GM12878 (cell line): ENCODE results near the gene SUCO. TPM values are rescaled to one million over a fixed set of nuclear protein-coding genes. Genes with fewer than 3 reads are reported as not detected.

Experiments
- ATAC-seq: fragments of 200-7000 bp; cut with Tn5 transposase; 3 replicates; pipeline ENCODE4 v1.9.1; 2020; ENCODE audit warnings: mild to moderate bottlenecking, moderate library complexity
- BruUV-seq: library from RNA; stranded (reverse); fragments of 400-500 nt; replicated peaks from 2 replicates; lab custom pipeline; 2021; lab: Mats Ljungman, UMichigan
- CTCF ChIA-PET: fragments of 300-600 bp; sonication (Branson Sonifier 250); formaldehyde crosslinking; extraction: SDS; loops from one replicate; lab custom pipeline; 2021; ENCODE audit warnings: inconsistent platforms; lab: Yijun Ruan, JAX
- POLR2A ChIA-PET: fragments of 350-600 bp; formaldehyde crosslinking; extraction: SDS; loops from one replicate; lab custom pipeline; 2021; ENCODE audit warnings: inconsistent platforms; lab: Charles Lee
- RAD21 ChIA-PET: fragments of 300-600 bp; sonication (Branson Sonifier 250); formaldehyde crosslinking; loops from one replicate; lab custom pipeline; 2023; ENCODE audit warnings: antibody characterized with exemption; ENCODE audit not compliant: unreplicated experiment; lab: Charles Lee
- SMC1A ChIA-PET: fragments of 300-600 bp; sonication (Branson Sonifier 250); formaldehyde crosslinking; loops from one replicate; lab custom pipeline; 2023; ENCODE audit not compliant: unreplicated experiment, uncharacterized antibody; lab: Charles Lee
- DNase-seq: peaks from one replicate; pipeline ENCODE4 v3.0.0-alpha.2; 2011; ENCODE audit warnings: low read depth, low spot score
- FAIRE-seq: peaks from 3 replicates; lab custom pipeline; 2011; peaks lifted over from hg19 to GRCh38; lab: Jason Lieb, UNC
- H2AFZ ChIP-seq: 2 replicates; pipeline ENCODE4 v1.6.0; 2011; ENCODE audit warnings: low read depth, low read length, control low read depth; ENCODE audit not compliant: control insufficient read depth
- H3K27ac ChIP-seq: 2 replicates; pipeline ENCODE4 v1.5.1; 2011; ENCODE audit warnings: control low read depth; ENCODE audit not compliant: control insufficient read depth, insufficient read depth
- H3K27me3 ChIP-seq, 2 experiments: replicated peaks in 1 of 2; 2 replicates each; pipeline versions ENCODE4 v1.6.0 to v1.6.1; 2011; ENCODE audit warnings: low read length in 1 of 2; ENCODE audit not compliant: control insufficient read depth in 2 of 2, insufficient read depth in 2 of 2
- H3K36me3 ChIP-seq, 2 experiments: 2 replicates each; pipeline ENCODE4 v1.5.1; 2011; ENCODE audit warnings: low read length in 1 of 2; ENCODE audit not compliant: control insufficient read depth in 2 of 2, insufficient read depth in 2 of 2
- H3K4me1 ChIP-seq: 2 replicates; pipeline ENCODE4 v1.6.1; 2011; ENCODE audit warnings: mild to moderate bottlenecking, low read length, moderate library complexity, mixed read lengths; ENCODE audit not compliant: control insufficient read depth, insufficient read depth
- H3K4me2 ChIP-seq: 2 replicates; pipeline ENCODE4 v1.6.0; 2011; ENCODE audit warnings: control low read depth; ENCODE audit not compliant: control insufficient read depth, insufficient read depth
- H3K4me3 ChIP-seq: fragments of 200-600 bp; sonication (generic); 2 replicates; pipeline ENCODE4 v1.5.1; 2016
- H3K79me2 ChIP-seq: 2 replicates; pipeline ENCODE4 v1.6.0; 2011; ENCODE audit warnings: low read length; ENCODE audit not compliant: control insufficient read depth, insufficient read depth
- H3K9ac ChIP-seq: 2 replicates; pipeline ENCODE4 v1.8.0; 2011; ENCODE audit warnings: low read length, control low read depth, mixed read lengths; ENCODE audit not compliant: control insufficient read depth, insufficient read depth
- H3K9me3 ChIP-seq: replicated peaks from 3 replicates; pipeline ENCODE4 v1.5.1; 2011; ENCODE audit warnings: mild to moderate bottlenecking, low read length; ENCODE audit not compliant: control insufficient read depth, insufficient read depth
- H4K20me1 ChIP-seq: 2 replicates; pipeline ENCODE4 v1.6.0; 2011; ENCODE audit not compliant: control insufficient read depth, insufficient read depth
- ASH2L ChIP-seq: fragments of 300-600, 200-600 bp; sonication (generic); IDR thresholded peaks from 2 replicates; pipeline ENCODE4 v1.6.1; 2017; ENCODE audit warnings: low read depth, mild to moderate bottlenecking, borderline replicate concordance
- CEBPB ChIP-seq, 2 experiments: fragments of 150-350 bp in 1 of 2; IDR thresholded peaks; 2 replicates each; pipeline ENCODE4 v1.6.1; 2012 to 2014; ENCODE audit warnings: low read depth in 2 of 2, low read length in 2 of 2, borderline replicate concordance in 1 of 2, inconsistent platforms in 1 of 2
- CHD1 ChIP-seq: IDR thresholded peaks from 2 replicates; pipeline ENCODE4 v1.6.1; 2012; ENCODE audit warnings: low read depth, low read length, improper control_type of control experiment
- CREM ChIP-seq: IDR thresholded peaks from 2 replicates; pipeline ENCODE4 v1.6.1; 2014; ENCODE audit warnings: antibody characterized with exemption, low read depth
- EGR1 ChIP-seq, 2 experiments: IDR thresholded peaks; 1 replicate in 1 of 2; 2 replicates in 1 of 2; pipeline ENCODE4 v1.6.1; 2011 to 2012; ENCODE audit warnings: low read depth in 2 of 2, low read length in 2 of 2, borderline replicate concordance in 1 of 2, mild to moderate bottlenecking in 1 of 2, moderate library complexity in 1 of 2
- FOS ChIP-seq: IDR thresholded peaks from 3 replicates; pipeline ENCODE4 v1.6.1; 2011; ENCODE audit warnings: borderline replicate concordance; ENCODE audit not compliant: insufficient read length; ENCODE audit errors: extremely low read depth
- FOXK2 ChIP-seq: fragments of 450-650 bp; IDR thresholded peaks from 2 replicates; pipeline ENCODE4 v1.6.1; 2017; ENCODE audit warnings: mild to moderate bottlenecking, moderate library complexity
- HDGF ChIP-seq: fragments of 450-650 bp; IDR thresholded peaks from 2 replicates; pipeline ENCODE4 v1.6.1; 2016; ENCODE audit warnings: antibody characterized with exemption
- IKZF2 ChIP-seq, 2 experiments: fragments of 450-650 bp; IDR thresholded peaks; 2 replicates each; pipeline ENCODE4 v1.6.1; 2017; ENCODE audit warnings: mild to moderate bottlenecking in 2 of 2, moderate library complexity in 2 of 2
- JUND ChIP-seq: IDR thresholded peaks from 2 replicates; pipeline ENCODE4 v1.6.1; 2012; ENCODE audit warnings: low read depth, mild to moderate bottlenecking, low read length, improper control_type of control experiment, moderate library complexity
- MXI1 ChIP-seq: fragments of 150-350 bp; IDR thresholded peaks from 2 replicates; pipeline ENCODE4 v1.6.1; 2011; ENCODE audit warnings: low read depth, mild to moderate bottlenecking, inconsistent platforms, low read length, improper control_type of control experiment
- NFYA ChIP-seq: IDR thresholded peaks from 2 replicates; pipeline ENCODE4 v1.6.1; 2011; ENCODE audit warnings: low read depth, mild to moderate bottlenecking, low read length, improper control_type of control experiment, borderline replicate concordance
- NR2C2 ChIP-seq: IDR thresholded peaks from 2 replicates; pipeline ENCODE4 v1.6.1; 2011; ENCODE audit warnings: borderline replicate concordance, low read depth; ENCODE audit not compliant: control insufficient read depth, insufficient read length
- PAX5 ChIP-seq: IDR thresholded peaks from 2 replicates; pipeline ENCODE4 v1.6.1; 2011; ENCODE audit warnings: low read depth, low read length, borderline replicate concordance
- POLR2A ChIP-seq: IDR thresholded peaks from 2 replicates; pipeline ENCODE4 v1.6.1; 2011; ENCODE audit warnings: low read depth, mild to moderate bottlenecking, low read length
- SMAD5 ChIP-seq: IDR thresholded peaks from 2 replicates; pipeline ENCODE4 v1.6.1; 2016; ENCODE audit warnings: antibody characterized with exemption, low read depth
- TBL1XR1 ChIP-seq: IDR thresholded peaks from 2 replicates; pipeline ENCODE4 v1.6.1; 2012; ENCODE audit warnings: low read depth, low read length, improper control_type of control experiment
- TCF12 ChIP-seq: IDR thresholded peaks from 2 replicates; pipeline ENCODE4 v1.6.1; 2011; ENCODE audit warnings: low read depth, mild to moderate bottlenecking, low read length
- WGBS: methylation state at CpG from one replicate; pipeline ENCODE4 v1.1.6; 2016; ENCODE audit warnings: low lambda C conversion rate; ENCODE audit not compliant: insufficient replicate concordance, insufficient coverage; ENCODE audit errors: missing lambda C conversion rate; 5-methylcytosine and 5-hydroxymethylcytosine counted together
- in situ Hi-C: fragments of 300-500 bp; cut with MboI; formaldehyde crosslinking; loops from 9 replicates; pipeline ENCODE4 v1.14.3; 2018; ENCODE audit warnings: mixed read lengths
- intact Hi-C: fragments of 100-400 bp; cut with micrococcal nuclease; formaldehyde crosslinking; loops from one replicate; pipeline ENCODE4 v1.14.2; 2022; ENCODE audit not compliant: unreplicated experiment
- polyA plus RNA-seq, 11 experiments: library from polyadenylated mRNA; depleted of rRNA in 4 of 11; unstranded in 6 of 11; stranded (reverse) in 5 of 11; fragments of >200 nt; fragmentation: Nextera tagmentation in 4 of 11; fragmentation: Illumina TruSeq in 1 of 11; extraction: Ambion mirVana in 4 of 11; extraction: Trizol in 1 of 11; gene quantifications; 1 replicate in 1 of 11; 2 replicates in 10 of 11; pipeline versions ENCODE4 v1.2.1 to v1.2.3, GENCODE V29; 2011 to 2016; ENCODE audit warnings: inconsistent platforms in 2 of 11, missing spikeins in 2 of 11, low read depth in 1 of 11
- total RNA-seq, 4 experiments: library from RNA; depleted of rRNA in 3 of 4; stranded (reverse); fragments of >200 nt in 3 of 4; fragmentation: Illumina TruSeq in 1 of 4; extraction: Trizol in 1 of 4; gene quantifications; 2 replicates each; pipeline versions ENCODE4 v1.2.1 to v1.2.3, GENCODE V29; 2013 to 2021

SUCO gene
- total and polyA plus RNA-seq, 10 of the 15 experiments (the other 5 are each of a cell fraction or from before 2014, with no cell fraction given): 1.7 to 15.3 (median 8.4) TPM

- WGBS: 81% methylated on average over 2 of the region's 2 CpGs
- RAD21 ChIA-PET: no interaction called here
- SMC1A ChIA-PET: no interaction called here
- H3K4me2 ChIP-seq: no peak overlapping the region
- H2AFZ ChIP-seq: no peak overlapping the region
- H3K4me3 ChIP-seq: no peak overlapping the region
- ATAC-seq: no peak
- H3K36me3 ChIP-seq: peaks cover 0 to 5% of the 10 kb centered on the region in 2 experiments; a peak in 1 of 4 replicates
- no peaks in the 10 kb centered on the region; a peak in 1 of 4 replicates for H3K27me3 ChIP-seq
- CTCF ChIA-PET: no interaction called here
- FAIRE-seq: no peak
- H3K79me2 ChIP-seq: no peaks in the 10 kb centered on the region
- in situ Hi-C loops: no loop called here
- H3K9ac ChIP-seq: no peak overlapping the region
- H3K27ac ChIP-seq: no peak overlapping the region
- H3K4me1 ChIP-seq: no peaks in the 10 kb centered on the region
- no TSS peak for BruUV-seq
- H4K20me1 ChIP-seq: no peaks in the 10 kb centered on the region
- POLR2A ChIA-PET: no interaction called here
- intact Hi-C loops: no loop called here
- no peak for DNase-seq
- H3K9me3 ChIP-seq: peaks cover 5% of the 10 kb centered on the region; the same call in 1 of the 3 replicates
- no peak for TF ChIP-seq FOS
- no peak for TF ChIP-seq EGR1 (IDR thresholded peaks at IDR 0.05; ENCODE audit: borderline replicate concordance in 1 of 2, low read depth in 2 of 2, low read length in 2 of 2)
- no peak for TF ChIP-seq SMAD5
- no peak for TF ChIP-seq CEBPB (IDR thresholded peaks at IDR 0.05; ENCODE audit: borderline replicate concordance in 1 of 2, low read depth in 2 of 2, low read length in 2 of 2)
- TF ChIP-seq PAX5: no peak
- no peak for TF ChIP-seq TBL1XR1
- no peak for TF ChIP-seq CREM
- no peak for TF ChIP-seq CHD1
- no peak for TF ChIP-seq TCF12
- TF ChIP-seq NFYA: no peak
- no peak for TF ChIP-seq HDGF
- no peak for TF ChIP-seq MXI1
- no peak for TF ChIP-seq JUND
- no peak for TF ChIP-seq POLR2A
- no peak for TF ChIP-seq NR2C2
- TF ChIP-seq IKZF2 (IDR thresholded peaks at IDR 0.05): no peak
- no peak for TF ChIP-seq ASH2L
- TF ChIP-seq FOXK2: no peak
- TF ChIP-seq, all 136 proteins: peak for 0
These were observed 79.5 kb downstream of the SUCO start for GRCh38 chr1:172612478-172612877.
